Nephron progenitor cell (in vitro differentiated cells): ENCODE results near the gene TIMM10.
A peak's percentile ranks its signal among the peaks of the same experiment; 100 is the strongest.

Source experiments
- DNase-seq: peaks from one replicate; pipeline ENCODE4 v3.0.0; 2021
- H3K27ac Mint-ChIP-seq: 2 replicates; pipeline ENCODE4 v1.8.0; 2021; ENCODE audit warnings: mild to moderate bottlenecking, moderate library complexity, mixed read lengths
- H3K27me3 Mint-ChIP-seq: 2 replicates; pipeline ENCODE4 v1.8.0; 2021; ENCODE audit warnings: mild to moderate bottlenecking, low read depth, mixed read lengths; ENCODE audit not compliant: poor library complexity
- H3K36me3 Mint-ChIP-seq: 2 replicates; pipeline ENCODE4 v1.8.0; 2021; ENCODE audit warnings: low read depth, mixed read lengths
- H3K4me1 Mint-ChIP-seq: 2 replicates; pipeline ENCODE4 v1.8.0; 2021; ENCODE audit warnings: mixed read lengths
- H3K4me3 Mint-ChIP-seq: 2 replicates; pipeline ENCODE4 v1.8.0; 2021; ENCODE audit warnings: mild to moderate bottlenecking, moderate library complexity, mixed read lengths
- H3K9me3 Mint-ChIP-seq: 2 replicates; pipeline ENCODE4 v1.8.0; 2021; ENCODE audit warnings: mild to moderate bottlenecking, moderate library complexity, mixed read lengths
- TF ChIP-seq, protein P1 (sequence below): fragments of 200-600 bp; sonication (generic); IDR thresholded peaks from 2 replicates; pipeline ENCODE4 v1.5.0; 2021; ENCODE audit warnings: antibody characterized with exemption

The TIMM10 gene

DNA sequence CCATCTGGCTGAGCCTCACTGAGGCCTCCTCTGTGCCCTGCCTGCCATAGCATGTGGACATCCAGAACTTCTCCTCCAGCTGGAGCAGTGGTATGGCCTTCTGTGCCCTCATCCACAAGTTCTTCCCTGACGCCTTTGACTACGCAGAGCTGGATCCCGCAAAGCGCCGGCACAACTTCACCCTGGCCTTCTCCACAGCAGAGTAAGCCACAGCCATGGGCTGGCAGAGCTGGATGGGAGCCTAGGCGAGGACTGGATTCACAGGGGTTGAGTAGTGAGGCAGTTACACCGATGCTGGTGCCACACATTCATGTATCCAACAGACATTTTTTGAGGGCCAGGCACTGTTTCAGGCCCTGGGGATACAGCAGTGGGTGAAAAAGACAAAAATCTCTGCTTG, 15.9 kb upstream of the TIMM10 start:
- TF ChIP-seq, protein P1, sequence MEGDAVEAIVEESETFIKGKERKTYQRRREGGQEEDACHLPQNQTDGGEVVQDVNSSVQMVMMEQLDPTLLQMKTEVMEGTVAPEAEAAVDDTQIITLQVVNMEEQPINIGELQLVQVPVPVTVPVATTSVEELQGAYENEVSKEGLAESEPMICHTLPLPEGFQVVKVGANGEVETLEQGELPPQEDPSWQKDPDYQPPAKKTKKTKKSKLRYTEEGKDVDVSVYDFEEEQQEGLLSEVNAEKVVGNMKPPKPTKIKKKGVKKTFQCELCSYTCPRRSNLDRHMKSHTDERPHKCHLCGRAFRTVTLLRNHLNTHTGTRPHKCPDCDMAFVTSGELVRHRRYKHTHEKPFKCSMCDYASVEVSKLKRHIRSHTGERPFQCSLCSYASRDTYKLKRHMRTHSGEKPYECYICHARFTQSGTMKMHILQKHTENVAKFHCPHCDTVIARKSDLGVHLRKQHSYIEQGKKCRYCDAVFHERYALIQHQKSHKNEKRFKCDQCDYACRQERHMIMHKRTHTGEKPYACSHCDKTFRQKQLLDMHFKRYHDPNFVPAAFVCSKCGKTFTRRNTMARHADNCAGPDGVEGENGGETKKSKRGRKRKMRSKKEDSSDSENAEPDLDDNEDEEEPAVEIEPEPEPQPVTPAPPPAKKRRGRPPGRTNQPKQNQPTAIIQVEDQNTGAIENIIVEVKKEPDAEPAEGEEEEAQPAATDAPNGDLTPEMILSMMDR, result no peak
- DNase-seq, result no peak
- H3K4me1 Mint-ChIP-seq, result peaks cover 21% of the 10 kb centered on the region
- peaks cover 26% of the 10 kb centered on the region for H3K36me3 Mint-ChIP-seq
- no peaks in the 10 kb centered on the region for H3K9me3 Mint-ChIP-seq
- H3K4me3 Mint-ChIP-seq, result no peak overlapping the region
- H3K27me3 Mint-ChIP-seq, result peaks cover 8% of the 10 kb centered on the region
- H3K27ac Mint-ChIP-seq, result no peak overlapping the region

DNA sequence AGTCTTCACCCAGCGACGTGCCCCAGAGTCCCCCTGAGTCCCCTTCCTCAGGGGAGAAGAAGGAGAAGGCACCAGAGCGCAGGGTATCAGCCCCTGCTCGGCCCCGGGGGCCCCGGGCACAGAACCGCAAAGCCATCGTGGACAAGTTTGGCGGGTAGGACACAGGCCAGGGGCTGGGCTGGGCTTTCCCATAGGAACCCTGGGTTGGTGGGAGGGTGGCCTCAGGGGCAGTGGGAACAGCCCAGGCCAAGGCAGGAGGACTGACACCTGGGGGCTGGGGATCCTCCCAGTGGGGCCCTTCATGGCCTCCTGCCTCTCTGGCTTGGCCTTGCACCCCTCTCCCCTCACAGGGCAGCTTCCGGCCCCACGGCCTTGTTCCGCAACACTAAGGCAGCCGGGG, 15.3 kb upstream of the TIMM10 start:
- no peaks in the 10 kb centered on the region for H3K9me3 Mint-ChIP-seq
- no peak overlapping the region for H3K27ac Mint-ChIP-seq
- H3K4me3 Mint-ChIP-seq, result no peak overlapping the region
- peaks cover 27% of the 10 kb centered on the region for H3K4me1 Mint-ChIP-seq
- peaks cover 26% of the 10 kb centered on the region for H3K36me3 Mint-ChIP-seq
- no peak for DNase-seq
- H3K27me3 Mint-ChIP-seq, result peaks cover 8% of the 10 kb centered on the region
- TF ChIP-seq, protein P1, result no peak

DNA sequence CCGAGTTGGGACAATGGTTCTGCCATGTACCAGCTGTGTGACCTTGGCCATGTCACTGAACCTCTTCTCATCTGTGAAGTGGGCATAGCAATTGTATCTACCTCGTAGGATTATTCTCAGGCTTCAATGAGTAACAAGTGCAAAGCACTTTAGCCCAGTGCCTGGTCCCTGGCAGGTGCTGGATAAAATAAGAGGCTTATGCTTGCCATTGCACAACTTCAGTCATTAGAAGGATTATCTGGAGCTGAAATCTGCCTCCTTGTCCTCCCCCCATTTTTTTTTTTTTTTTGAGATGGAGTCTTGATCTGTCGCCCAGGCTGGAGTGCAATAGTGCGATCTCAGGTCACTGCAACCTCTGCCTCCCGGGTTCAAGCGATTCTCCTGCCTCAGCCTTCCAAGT, 14.0 kb upstream of the TIMM10 start:
- Mint-ChIP-seq H3K9me3 (no peaks in the 10 kb centered on the region), H3K27ac (no peak overlapping the region), H3K27me3 (peaks cover 8% of the 10 kb centered on the region), H3K4me3 (no peak overlapping the region), H3K4me1 (peaks cover 35% of the 10 kb centered on the region), H3K36me3 (peaks cover 17% of the 10 kb centered on the region)
- no peak for DNase-seq
- TF ChIP-seq, protein P1, result no peak

DNA sequence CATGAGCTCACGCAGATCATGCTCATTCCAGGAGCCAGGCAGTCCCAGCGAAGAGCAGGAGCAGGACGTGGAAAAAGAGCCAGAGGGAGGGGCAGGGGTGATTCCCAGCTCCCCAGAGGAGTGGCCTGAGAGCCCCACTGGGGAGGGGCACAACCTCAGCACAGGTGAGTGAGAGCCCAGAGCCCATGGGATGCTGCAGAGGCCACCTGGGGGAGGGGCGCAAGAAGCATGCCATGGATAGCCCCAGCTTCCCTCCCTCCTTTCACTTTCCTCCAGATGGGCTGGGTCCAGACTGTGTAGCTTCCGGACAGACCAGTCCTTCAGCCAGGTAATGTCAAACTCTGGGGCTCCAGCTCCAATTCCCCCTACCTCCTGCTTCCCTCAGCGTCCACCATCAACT, 13.0 kb upstream of the TIMM10 start:
- H3K9me3 Mint-ChIP-seq, result no peaks in the 10 kb centered on the region
- TF ChIP-seq, protein P1, result no peak

DNA sequence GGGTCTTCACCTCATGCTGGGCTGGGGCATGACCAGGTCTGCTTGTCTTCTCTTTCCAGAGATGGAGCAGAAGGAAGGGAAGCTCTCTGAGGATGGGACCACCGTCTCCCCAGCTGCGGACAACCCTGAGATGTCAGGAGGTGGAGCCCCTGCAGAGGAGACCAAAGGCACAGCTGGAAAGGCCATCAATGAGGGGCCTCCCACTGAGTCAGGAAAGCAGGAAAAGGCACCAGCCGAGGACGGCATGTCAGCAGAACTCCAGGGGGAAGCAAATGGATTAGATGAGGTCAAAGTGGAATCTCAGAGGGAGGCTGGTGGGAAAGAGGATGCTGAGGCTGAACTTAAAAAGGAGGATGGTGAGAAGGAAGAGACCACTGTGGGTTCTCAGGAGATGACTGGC, 12.0 kb upstream of the TIMM10 start:
- no peak for DNase-seq
- H3K36me3 Mint-ChIP-seq, result peaks cover 9% of the 10 kb centered on the region
- H3K27me3 Mint-ChIP-seq, result peaks cover 8% of the 10 kb centered on the region
- H3K27ac Mint-ChIP-seq, result peak overlapping the region; percentile 48
- peaks cover 48% of the 10 kb centered on the region for H3K4me1 Mint-ChIP-seq
- TF ChIP-seq, protein P1, result no peak
- H3K9me3 Mint-ChIP-seq, result no peaks in the 10 kb centered on the region
- H3K4me3 Mint-ChIP-seq, result peak overlapping the region; percentile 8

More for the DNA sequence above, 13.0 kb upstream of the TIMM10 start:
- Mint-ChIP-seq H3K4me1 (peaks cover 38% of the 10 kb centered on the region), H3K4me3 (no peak overlapping the region), H3K27ac (no peak overlapping the region), H3K36me3 (peaks cover 14% of the 10 kb centered on the region), H3K27me3 (peaks cover 8% of the 10 kb centered on the region)
- DNase-seq, result no peak

DNA sequence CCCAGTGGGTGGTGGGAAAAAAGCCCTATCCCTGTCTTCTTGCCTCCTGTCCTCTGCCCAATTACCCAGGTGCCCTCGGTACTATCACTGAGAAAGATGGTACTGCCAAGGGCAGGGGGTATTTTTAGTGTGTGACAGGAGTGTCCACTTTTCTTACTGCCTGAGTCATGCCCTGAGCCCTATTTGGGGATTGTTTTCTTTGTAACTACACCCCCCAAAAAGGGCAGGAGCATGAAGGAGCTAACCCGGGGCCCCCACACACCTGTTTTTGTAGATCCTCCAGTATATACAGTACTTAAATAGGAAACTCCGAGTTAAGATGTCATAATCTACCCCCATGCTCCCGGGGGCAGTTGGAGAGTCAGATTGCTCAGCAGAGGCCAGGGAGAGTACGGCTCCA, 10.6 kb upstream of the TIMM10 start:
- TF ChIP-seq, protein P1, result no peak
- Mint-ChIP-seq H3K27ac (no peak overlapping the region), H3K27me3 (peaks cover 10% of the 10 kb centered on the region), H3K4me3 (no peak overlapping the region), H3K9me3 (no peaks in the 10 kb centered on the region), H3K4me1 (peaks cover 54% of the 10 kb centered on the region), H3K36me3 (peaks cover 3% of the 10 kb centered on the region)
- no peak for DNase-seq
